Activated CD8-positive, alpha-beta memory T cell treated with anti-CD3 and anti-CD28 coated beads for 24 hours (primary cell): Measurements from ENCODE around the gene PAGE4.

Experiments used
- DNase-seq: peaks from one replicate; pipeline ENCODE4 v3.0.0-alpha.2; 2020

PAGE4 gene

GRCh38 chrX:49877397-49878101 is 48.4 kb downstream of the PAGE4 start:
- no peak for DNase-seq

GRCh38 chrX:49878128-49878833 is 49.2 kb downstream of the PAGE4 start:
- DNase-seq = no peak

GRCh38 chrX:49878834-49879655 is 49.9 kb downstream of the PAGE4 start, which contains the start of gene USP27X:
Gene USP27X (plus strand): TSS chrX:49879484. CDS start chrX:49880308, 824 bp downstream.
- DNase-seq = peak; percentile 81

GRCh38 chrX:49879656-49880277 is 50.7 kb downstream of the PAGE4 start:
- no peak for DNase-seq

GRCh38 chrX:49880668-49881067 is 51.6 kb downstream of the PAGE4 start:
- no peak for DNase-seq
